NCI-H1105 (cell line): ENCODE measurements around the gene PPP2R2C.

Experiments used
- DNase-seq: peaks from one replicate; lab custom pipeline; 2025; lab: John Stamatoyannopoulos, UW

PPP2R2C gene

GRCh38 chr4:6302869-6303268 is 169.5 kb downstream of the PPP2R2C start:
- DNase-seq, result no peak

GRCh38 chr4:6301732-6302442 is 170.5 kb downstream of the PPP2R2C start:
- DNase-seq, result no peak

GRCh38 chr4:6301051-6301731 is 171.2 kb downstream of the PPP2R2C start:
- DNase-seq, result no peak

GRCh38 chr4:6300359-6300758 is 172.1 kb downstream of the PPP2R2C start:
- DNase-seq, result no peak

- DNase-seq, result no peak
Measured at GRCh38 chr4:6299875-6300274, 172.5 kb downstream of the PPP2R2C start.

GRCh38 chr4:6298852-6299251 is 173.6 kb downstream of the PPP2R2C start:
- DNase-seq, result no peak

- no peak for DNase-seq
Measured at GRCh38 chr4:6298035-6298434, 174.4 kb downstream of the PPP2R2C start.

GRCh38 chr4:6297266-6297815 is 175.1 kb downstream of the PPP2R2C start:
- no peak for DNase-seq

GRCh38 chr4:6296026-6296425 is 176.4 kb downstream of the PPP2R2C start:
- DNase-seq, result no peak

- no peak for DNase-seq
Measured at GRCh38 chr4:6295495-6295894, 176.9 kb downstream of the PPP2R2C start.

GRCh38 chr4:6294705-6295421 is 177.6 kb downstream of the PPP2R2C start:
- DNase-seq, result no peak

- no peak for DNase-seq
Measured at GRCh38 chr4:6293661-6294060, 178.8 kb downstream of the PPP2R2C start.

- no peak for DNase-seq
Measured at GRCh38 chr4:6293097-6293445, 179.3 kb downstream of the PPP2R2C start.

GRCh38 chr4:6292376-6293096 is 179.9 kb downstream of the PPP2R2C start:
- no peak for DNase-seq

GRCh38 chr4:6291784-6292297 is 180.6 kb downstream of the PPP2R2C start:
- no peak for DNase-seq

- no peak for DNase-seq
Measured at GRCh38 chr4:6290769-6291547, 181.5 kb downstream of the PPP2R2C start.

GRCh38 chr4:6290256-6290655 is 182.2 kb downstream of the PPP2R2C start:
- DNase-seq, result no peak

- no peak for DNase-seq
Measured at GRCh38 chr4:6288871-6289270, 183.5 kb downstream of the PPP2R2C start.

GRCh38 chr4:6288342-6288741 is 184.1 kb downstream of the PPP2R2C start:
- no peak for DNase-seq

GRCh38 chr4:6287017-6287788 is 185.2 kb downstream of the PPP2R2C start:
- DNase-seq, result no peak
